ENCODE data around the gene SYCP2.

Gene SYCP2

GRCh38 chr20:59839400-59839799 is 94.0 kb downstream of the SYCP2 start:
- Mint-ChIP-seq H3K27me3 (peaks cover 26% of the 10 kb centered on the region), H3K4me3 (no peak overlapping the region), H3K36me3 (no peaks in the 10 kb centered on the region), H3K27ac (no peak overlapping the region), H3K4me1 (no peaks in the 10 kb centered on the region), H3K9me3 (no peaks in the 10 kb centered on the region)
- no peak for ATAC-seq

- Mint-ChIP-seq H3K36me3 (no peaks in the 10 kb centered on the region), H3K9me3 (no peaks in the 10 kb centered on the region), H3K4me1 (no peaks in the 10 kb centered on the region), H3K27me3 (peaks cover 39% of the 10 kb centered on the region), H3K27ac (no peak overlapping the region), H3K4me3 (no peak overlapping the region)
- no peak for ATAC-seq
Measured at GRCh38 chr20:59837623-59838394, 95.6 kb downstream of the SYCP2 start.

- Mint-ChIP-seq H3K36me3 (no peaks in the 10 kb centered on the region), H3K27ac (no peak overlapping the region), H3K27me3 (peaks cover 39% of the 10 kb centered on the region), H3K4me1 (no peaks in the 10 kb centered on the region), H3K4me3 (no peak overlapping the region), H3K9me3 (no peaks in the 10 kb centered on the region)
- ATAC-seq = no peak
Measured at GRCh38 chr20:59836767-59837166, 96.7 kb downstream of the SYCP2 start.

- H3K4me3 Mint-ChIP-seq = no peak overlapping the region
- no peak for ATAC-seq
- H3K27me3 Mint-ChIP-seq = peaks cover 39% of the 10 kb centered on the region
- no peaks in the 10 kb centered on the region for H3K9me3 Mint-ChIP-seq
- H3K4me1 Mint-ChIP-seq = no peaks in the 10 kb centered on the region
- H3K36me3 Mint-ChIP-seq = no peaks in the 10 kb centered on the region
- no peak overlapping the region for H3K27ac Mint-ChIP-seq
Measured at GRCh38 chr20:59835448-59836395, 97.7 kb downstream of the SYCP2 start.

- Mint-ChIP-seq H3K27ac (no peak overlapping the region), H3K4me3 (no peak overlapping the region), H3K27me3 (peaks cover 39% of the 10 kb centered on the region), H3K36me3 (no peaks in the 10 kb centered on the region), H3K4me1 (no peaks in the 10 kb centered on the region), H3K9me3 (peaks cover 2% of the 10 kb centered on the region)
- ATAC-seq = no peak
Measured at GRCh38 chr20:59835057-59835447, 98.4 kb downstream of the SYCP2 start.

GRCh38 chr20:59832406-59833363 is 100.8 kb downstream of the SYCP2 start:
- H3K4me3 Mint-ChIP-seq = no peak overlapping the region
- H3K9me3 Mint-ChIP-seq = peaks cover 3% of the 10 kb centered on the region
- H3K36me3 Mint-ChIP-seq = no peaks in the 10 kb centered on the region
- H3K27me3 Mint-ChIP-seq = peaks cover 48% of the 10 kb centered on the region
- no peak overlapping the region for H3K27ac Mint-ChIP-seq
- no peaks in the 10 kb centered on the region for H3K4me1 Mint-ChIP-seq
- no peak for ATAC-seq

GRCh38 chr20:59831916-59832270 is 101.5 kb downstream of the SYCP2 start:
- H3K27ac Mint-ChIP-seq = no peak overlapping the region
- H3K4me3 Mint-ChIP-seq = no peak overlapping the region
- peaks cover 3% of the 10 kb centered on the region for H3K9me3 Mint-ChIP-seq
- H3K4me1 Mint-ChIP-seq = no peaks in the 10 kb centered on the region
- ATAC-seq = no peak
- H3K36me3 Mint-ChIP-seq = no peaks in the 10 kb centered on the region
- H3K27me3 Mint-ChIP-seq = peaks cover 40% of the 10 kb centered on the region

GRCh38 chr20:59831024-59831915 is 102.2 kb downstream of the SYCP2 start:
- no peaks in the 10 kb centered on the region for H3K4me1 Mint-ChIP-seq
- peaks cover 40% of the 10 kb centered on the region for H3K27me3 Mint-ChIP-seq
- H3K9me3 Mint-ChIP-seq = peaks cover 3% of the 10 kb centered on the region
- no peaks in the 10 kb centered on the region for H3K36me3 Mint-ChIP-seq
- no peak overlapping the region for H3K4me3 Mint-ChIP-seq
- no peak overlapping the region for H3K27ac Mint-ChIP-seq
- ATAC-seq = no peak

- ATAC-seq = no peak
Measured at GRCh38 chr20:59830665-59831023, 102.8 kb downstream of the SYCP2 start.

GRCh38 chr20:59829786-59830664 is 103.4 kb downstream of the SYCP2 start:
- Mint-ChIP-seq H3K27me3 (peaks cover 30% of the 10 kb centered on the region), H3K36me3 (no peaks in the 10 kb centered on the region), H3K4me1 (no peaks in the 10 kb centered on the region), H3K9me3 (peaks cover 3% of the 10 kb centered on the region), H3K4me3 (no peak overlapping the region), H3K27ac (no peak overlapping the region)
- ATAC-seq = no peak

More at GRCh38 chr20:59830665-59831023, 102.8 kb downstream of the SYCP2 start:
- H3K27ac Mint-ChIP-seq = no peak overlapping the region
- H3K4me1 Mint-ChIP-seq = no peaks in the 10 kb centered on the region
- peaks cover 36% of the 10 kb centered on the region for H3K27me3 Mint-ChIP-seq
- H3K4me3 Mint-ChIP-seq = no peak overlapping the region
- H3K9me3 Mint-ChIP-seq = peaks cover 3% of the 10 kb centered on the region
- H3K36me3 Mint-ChIP-seq = no peaks in the 10 kb centered on the region

GRCh38 chr20:59829054-59829785 is 104.2 kb downstream of the SYCP2 start:
- ATAC-seq = no peak
- H3K27me3 Mint-ChIP-seq = peaks cover 22% of the 10 kb centered on the region
- peaks cover 3% of the 10 kb centered on the region for H3K9me3 Mint-ChIP-seq
- no peaks in the 10 kb centered on the region for H3K4me1 Mint-ChIP-seq
- H3K36me3 Mint-ChIP-seq = no peaks in the 10 kb centered on the region
- no peak overlapping the region for H3K27ac Mint-ChIP-seq
- no peak overlapping the region for H3K4me3 Mint-ChIP-seq

GRCh38 chr20:59828125-59829053 is 105.0 kb downstream of the SYCP2 start:
- Mint-ChIP-seq H3K27ac (no peak overlapping the region), H3K27me3 (peaks cover 13% of the 10 kb centered on the region), H3K9me3 (peaks cover 3% of the 10 kb centered on the region), H3K4me3 (no peak overlapping the region), H3K4me1 (no peaks in the 10 kb centered on the region), H3K36me3 (no peaks in the 10 kb centered on the region)
- ATAC-seq = no peak
